GM18508 (cell line): ENCODE results near the gene MACROD2.
A peak's percentile ranks its signal among the peaks of the same experiment; 100 is the strongest.

Experiments
- ATAC-seq: cut with Tn5 transposase; IDR thresholded peaks from one replicate; pipeline ENCODE4 v1.9.1; 2021; ENCODE audit warnings: moderate number of reproducible peaks; ENCODE audit not compliant: insufficient read depth, unreplicated experiment

Gene MACROD2

GRCh38 chr20:14877301-14878028 lies 882.1 kb downstream of the MACROD2 start:
- ATAC-seq = no peak

- no peak for ATAC-seq
Observed at GRCh38 chr20:14878676-14879019, 883.3 kb downstream of the MACROD2 start.

GRCh38 chr20:14879020-14879697 lies 883.8 kb downstream of the MACROD2 start:
- peak; percentile 73 for ATAC-seq

- ATAC-seq = peak; percentile 21
Observed at GRCh38 chr20:14879839-14880238, 884.5 kb downstream of the MACROD2 start.

GRCh38 chr20:14881518-14881917 lies 886.2 kb downstream of the MACROD2 start:
- ATAC-seq = no peak

GRCh38 chr20:14882157-14882556 lies 886.8 kb downstream of the MACROD2 start:
- no peak for ATAC-seq

- no peak for ATAC-seq
Observed at GRCh38 chr20:14882846-14883245, 887.5 kb downstream of the MACROD2 start.

GRCh38 chr20:14883324-14883723 lies 888.0 kb downstream of the MACROD2 start:
- ATAC-seq = no peak

- ATAC-seq = no peak
Observed at GRCh38 chr20:14885661-14886060, 890.3 kb downstream of the MACROD2 start.

GRCh38 chr20:14888134-14888533 lies 892.8 kb downstream of the MACROD2 start:
- no peak for ATAC-seq

GRCh38 chr20:14889496-14890255 lies 894.4 kb downstream of the MACROD2 start:
- no peak for ATAC-seq

- ATAC-seq = no peak
Observed at GRCh38 chr20:14890713-14891112, 895.4 kb downstream of the MACROD2 start.

GRCh38 chr20:14892782-14893181 lies 897.5 kb downstream of the MACROD2 start:
- ATAC-seq = no peak

GRCh38 chr20:14896569-14896968 lies 901.3 kb downstream of the MACROD2 start:
- no peak for ATAC-seq

- no peak for ATAC-seq
Observed at GRCh38 chr20:14897608-14898007, 902.3 kb downstream of the MACROD2 start.

- peak; percentile 96 for ATAC-seq
Observed at GRCh38 chr20:14902432-14903089, 907.2 kb downstream of the MACROD2 start.

GRCh38 chr20:14906908-14907434 lies 911.7 kb downstream of the MACROD2 start:
- no peak for ATAC-seq

GRCh38 chr20:14910126-14910525 lies 914.8 kb downstream of the MACROD2 start:
- ATAC-seq = no peak

GRCh38 chr20:14913896-14914620 lies 918.7 kb downstream of the MACROD2 start:
- ATAC-seq = no peak

- no peak for ATAC-seq
Observed at GRCh38 chr20:14914633-14915032, 919.3 kb downstream of the MACROD2 start.
